Stimulated activated CD4-positive, alpha-beta T cell treated with anti-CD3 and anti-CD28 coated beads, TNF-alpha, amount 100 ng/mL, for 1 hour (primary cell): ENCODE results near the gene BRD4.
"Not testable (repeated sequence)": the region's sequence is repeated elsewhere in the genome, so short reads cannot be mapped to it uniquely, and the experiment has no call there.

Experiments used
- DNase-seq, 3 donors: peaks; one replicate each; pipeline ENCODE4 v3.0.0-alpha.2; 2020; ENCODE audit warnings: low read depth in 3 of 3, low spot score in 1 of 3

The BRD4 gene

GRCh38 chr19:15363048-15363447 lies 30.7 kb upstream of the BRD4 start:
- not testable (repeated sequence) for DNase-seq

GRCh38 chr19:15360015-15360414 lies 27.7 kb upstream of the BRD4 start:
- DNase-seq: not testable (repeated sequence)

- no peak for DNase-seq
These were observed 26.6 kb upstream of the BRD4 start for GRCh38 chr19:15358918-15359317.

GRCh38 chr19:15357906-15358305 lies 25.6 kb upstream of the BRD4 start:
- DNase-seq: no peak

- DNase-seq: no peak
These were observed 22.4 kb upstream of the BRD4 start for GRCh38 chr19:15354566-15355296.

GRCh38 chr19:15353908-15354307 lies 21.6 kb upstream of the BRD4 start:
- DNase-seq: no peak

- not testable (repeated sequence) for DNase-seq
These were observed 20.2 kb upstream of the BRD4 start for GRCh38 chr19:15352535-15352934.

GRCh38 chr19:15341328-15341727 lies 9.0 kb upstream of the BRD4 start:
- not testable (repeated sequence) for DNase-seq

- DNase-seq: no peak
These were observed 7.7 kb upstream of the BRD4 start for GRCh38 chr19:15340086-15340485.

GRCh38 chr19:15337202-15337601 lies 4.9 kb upstream of the BRD4 start:
- DNase-seq: no peak

GRCh38 chr19:15335992-15336391 lies 3.7 kb upstream of the BRD4 start:
- not testable (repeated sequence) for DNase-seq

- peak; percentile 5 to 55 (median 31) for DNase-seq
These were observed 674 bp downstream of the BRD4 start for GRCh38 chr19:15331419-15332310.

- DNase-seq: no peak
These were observed 1.4 kb downstream of the BRD4 start for GRCh38 chr19:15330801-15331418.

GRCh38 chr19:15328312-15328711 lies 4.0 kb downstream of the BRD4 start:
- DNase-seq: no peak

- no peak for DNase-seq
These were observed 7.4 kb downstream of the BRD4 start for GRCh38 chr19:15324791-15325519.

GRCh38 chr19:15323496-15324235 lies 8.7 kb downstream of the BRD4 start:
- no peak for DNase-seq

GRCh38 chr19:15321739-15322138 lies 10.6 kb downstream of the BRD4 start:
- no peak for DNase-seq

- no peak for DNase-seq
These were observed 12.2 kb downstream of the BRD4 start for GRCh38 chr19:15320116-15320515.

- DNase-seq: no peak
These were observed 14.1 kb downstream of the BRD4 start for GRCh38 chr19:15318241-15318691.

- DNase-seq: no peak
These were observed 14.8 kb downstream of the BRD4 start for GRCh38 chr19:15317392-15318071.
